HG03025 (cell line): ENCODE results near the gene ANKLE2.

Experiments used
- ATAC-seq: cut with Tn5 transposase; IDR thresholded peaks from one replicate; pipeline ENCODE4 v1.9.1; 2021; ENCODE audit warnings: mild to moderate bottlenecking, moderate library complexity; ENCODE audit not compliant: unreplicated experiment, low FRiP score

ANKLE2 gene

DNA sequence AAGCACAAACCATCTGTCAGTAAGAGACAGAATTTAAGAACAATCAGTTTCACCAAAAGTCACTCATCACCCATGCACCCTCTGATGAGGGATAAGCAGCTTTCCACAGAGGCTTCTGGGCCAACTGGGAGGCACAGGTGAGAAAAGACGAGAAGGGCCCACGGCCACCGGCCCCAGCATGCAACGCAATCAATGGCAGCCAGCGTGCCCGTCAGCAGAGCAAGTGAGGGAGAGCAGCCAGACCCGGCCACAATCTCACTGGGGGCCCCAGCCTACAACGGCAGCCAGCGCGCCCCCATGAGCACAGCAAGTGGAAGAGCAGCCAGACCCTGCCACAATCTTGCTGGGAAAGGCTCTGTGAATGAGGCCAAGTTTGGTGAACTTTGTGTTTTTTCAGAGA is 13.3 kb downstream of the ANKLE2 start:
- no peak for ATAC-seq

DNA sequence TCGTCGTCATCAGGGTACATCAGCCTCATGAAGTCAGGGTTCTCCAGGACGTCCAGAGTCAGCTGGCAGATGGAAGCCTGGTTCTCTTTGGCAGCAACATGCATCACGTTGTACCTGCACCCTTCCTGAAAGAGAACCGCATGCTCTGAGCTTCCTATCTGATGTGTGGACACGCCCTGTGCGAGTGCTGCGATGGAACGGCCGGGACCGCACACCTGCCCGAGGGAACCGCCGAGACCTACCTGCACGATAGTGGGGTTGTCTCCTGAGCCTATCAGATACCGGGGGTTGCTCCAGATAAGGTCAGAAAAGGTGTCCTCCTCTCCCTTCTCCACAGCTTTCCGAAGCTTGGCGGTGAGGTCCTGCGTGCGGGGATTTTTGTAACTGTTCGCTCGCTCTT is 13.7 kb downstream of the ANKLE2 start:
- no peak for ATAC-seq

DNA sequence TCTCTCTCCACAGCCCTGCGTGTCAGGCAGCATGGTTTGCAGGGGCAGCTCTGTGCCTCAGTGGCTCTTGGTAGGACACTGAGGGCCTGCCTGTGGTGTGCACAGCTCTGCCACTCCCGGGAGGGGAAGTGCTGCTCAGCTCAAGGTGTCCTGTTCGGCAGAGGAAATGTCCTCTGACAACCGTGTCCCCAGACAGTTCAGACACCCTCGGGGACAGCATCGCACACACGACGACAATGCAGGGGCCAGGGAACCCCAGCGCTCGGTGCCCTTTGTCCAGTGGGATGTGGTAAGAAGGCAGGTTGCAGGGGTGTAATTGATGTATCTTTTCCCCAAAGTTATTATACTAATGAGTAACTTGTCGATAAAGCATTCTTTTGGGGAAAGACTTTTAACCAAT is 14.2 kb downstream of the ANKLE2 start:
- ATAC-seq: no peak

DNA sequence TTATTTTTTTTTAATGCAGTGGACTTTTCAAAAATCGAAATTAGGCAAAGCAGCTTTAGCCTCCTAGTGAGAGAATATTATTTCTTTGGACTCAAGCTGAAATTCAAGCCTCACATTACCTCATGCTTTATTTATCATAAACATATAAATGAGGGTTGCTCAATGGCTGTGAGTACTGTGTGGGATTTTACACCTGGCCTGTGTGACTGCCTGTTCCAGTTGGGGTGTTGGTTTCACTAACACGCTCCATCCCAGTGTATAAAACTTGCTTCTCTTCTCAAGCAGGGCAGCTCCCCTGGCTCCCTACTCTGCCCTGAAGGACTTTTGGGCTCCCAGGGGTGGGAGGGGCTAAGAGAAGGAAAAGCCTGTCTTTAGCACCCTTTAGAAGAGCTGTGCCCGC is 15.0 kb downstream of the ANKLE2 start:
- ATAC-seq: no peak

DNA sequence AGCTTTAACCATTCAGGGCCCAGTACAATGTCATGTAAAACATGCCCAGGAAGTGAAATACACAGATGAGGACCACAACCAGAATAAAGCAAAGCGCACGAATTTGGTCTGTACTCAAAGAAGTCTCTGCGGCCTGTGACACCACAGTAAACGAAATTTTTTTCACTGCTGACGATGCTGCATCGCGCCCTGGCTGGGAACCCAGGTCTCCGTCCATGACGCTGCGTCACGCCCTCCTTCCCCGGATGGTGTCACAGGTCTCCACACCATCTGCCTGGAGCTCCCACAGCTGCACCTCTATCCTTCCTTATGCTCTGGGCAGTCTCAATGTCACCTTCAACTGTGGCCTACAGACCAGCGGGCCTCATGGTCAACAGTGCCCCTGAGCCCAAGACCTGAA is 17.8 kb downstream of the ANKLE2 start:
- ATAC-seq: no peak

DNA sequence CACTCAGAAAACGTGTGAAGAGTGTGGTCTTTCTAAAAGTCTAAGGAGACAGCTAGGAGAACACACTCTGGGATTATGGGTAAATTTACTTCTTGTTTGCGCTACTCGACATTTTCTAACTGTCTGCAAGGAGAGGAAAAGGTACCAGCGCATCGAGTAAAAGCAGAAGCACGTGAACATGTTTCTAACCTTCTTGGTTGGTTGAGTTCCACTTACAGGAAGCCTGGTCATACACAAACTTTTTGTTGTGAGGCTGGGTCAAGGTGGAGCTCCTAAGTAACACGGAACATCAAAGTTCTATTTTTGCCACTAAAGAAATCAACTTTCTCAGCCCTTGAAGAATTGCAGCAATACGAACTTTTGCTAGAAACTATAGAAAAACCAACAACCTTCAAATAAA is 20.0 kb downstream of the ANKLE2 start:
- no peak for ATAC-seq

DNA sequence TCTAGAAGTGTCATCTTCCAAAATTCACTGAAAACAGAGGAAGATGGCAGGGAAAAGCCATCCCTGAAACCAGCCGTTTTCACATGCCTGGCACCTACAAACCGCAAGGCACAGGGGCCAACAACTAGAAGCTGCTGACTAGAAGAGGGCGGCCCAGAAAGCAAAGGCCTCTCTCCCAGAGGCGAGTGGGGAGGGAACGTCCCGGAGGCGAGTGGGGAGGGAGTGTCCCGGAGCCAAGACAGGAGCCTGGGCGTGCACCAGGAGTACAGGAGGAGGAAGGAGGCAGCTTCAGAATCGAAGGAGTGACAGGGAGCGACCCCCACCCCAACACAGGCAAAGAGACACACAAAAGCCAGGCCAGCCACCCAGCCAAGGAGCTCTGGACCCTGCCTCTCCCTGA is 21.0 kb downstream of the ANKLE2 start:
- ATAC-seq: no peak

DNA sequence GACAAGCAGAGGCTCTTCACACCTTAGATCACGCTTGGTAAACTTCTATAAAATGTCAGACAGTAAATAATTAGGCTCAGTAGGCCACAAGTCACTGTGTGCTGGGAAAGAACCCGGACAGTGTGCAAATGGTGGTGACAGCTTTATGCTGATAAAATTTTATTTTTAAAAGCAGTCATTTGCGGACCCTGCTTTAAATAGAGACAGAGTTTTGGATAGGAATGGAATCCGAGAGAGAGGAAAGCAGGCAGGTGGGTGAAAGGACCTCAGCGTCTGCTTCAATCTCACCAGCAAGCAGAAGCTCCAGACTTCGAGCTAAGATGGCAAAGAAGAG is 21.4 kb downstream of the ANKLE2 start:
- no peak for ATAC-seq

DNA sequence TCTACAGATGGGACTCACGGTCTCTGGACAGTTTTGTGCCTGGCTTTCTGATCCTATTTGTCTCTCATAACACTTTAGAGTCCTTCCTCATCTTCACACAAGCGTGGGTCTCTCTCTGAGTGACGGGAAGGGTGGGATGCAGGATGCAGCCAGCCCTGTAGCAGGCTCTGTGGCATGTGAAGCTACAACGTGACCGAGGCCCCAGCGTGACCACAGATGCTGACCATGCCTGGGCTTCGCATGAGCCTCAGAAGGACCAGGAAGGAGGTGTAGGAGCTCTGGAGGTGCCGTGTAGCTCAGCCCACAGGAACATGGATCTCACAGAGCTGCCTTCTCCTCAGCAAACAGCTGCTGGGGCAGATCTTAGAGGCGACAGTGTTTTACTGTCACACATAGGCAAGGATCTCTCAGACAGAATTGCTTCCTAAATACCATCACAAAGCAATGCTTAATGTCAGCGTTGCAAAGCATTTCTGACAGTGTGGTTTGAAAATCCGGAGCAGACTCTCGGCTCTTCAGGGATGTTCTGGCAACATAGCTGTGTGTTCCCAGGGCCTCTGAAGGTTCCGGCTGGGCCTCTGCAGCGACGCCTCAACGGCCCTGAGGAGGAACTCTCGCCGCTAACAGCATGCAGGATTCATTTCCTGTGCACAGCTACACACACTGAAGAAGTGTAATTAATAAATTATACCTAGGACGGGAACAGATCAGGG is 21.9 kb downstream of the ANKLE2 start:
- no peak for ATAC-seq

DNA sequence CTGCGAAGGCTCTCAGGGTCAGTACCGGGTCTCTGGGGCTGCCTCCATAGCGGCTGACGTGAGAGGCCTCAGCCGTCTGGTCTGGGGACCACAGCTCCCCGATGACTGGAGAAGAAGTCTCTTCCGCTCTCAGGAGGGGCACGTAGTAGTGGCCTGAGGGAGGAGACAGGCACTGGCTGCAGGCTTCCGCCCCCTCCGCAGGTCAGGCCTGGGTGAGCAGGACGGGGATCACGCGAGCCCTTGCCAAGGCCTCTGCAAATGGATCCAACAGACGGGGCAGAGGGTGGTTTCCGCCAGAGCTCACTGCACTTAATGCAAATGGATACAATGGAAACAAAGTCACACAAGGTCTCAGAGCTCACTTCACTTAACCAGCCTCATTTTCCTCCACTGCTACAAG is 24.7 kb downstream of the ANKLE2 start:
- no peak for ATAC-seq

DNA sequence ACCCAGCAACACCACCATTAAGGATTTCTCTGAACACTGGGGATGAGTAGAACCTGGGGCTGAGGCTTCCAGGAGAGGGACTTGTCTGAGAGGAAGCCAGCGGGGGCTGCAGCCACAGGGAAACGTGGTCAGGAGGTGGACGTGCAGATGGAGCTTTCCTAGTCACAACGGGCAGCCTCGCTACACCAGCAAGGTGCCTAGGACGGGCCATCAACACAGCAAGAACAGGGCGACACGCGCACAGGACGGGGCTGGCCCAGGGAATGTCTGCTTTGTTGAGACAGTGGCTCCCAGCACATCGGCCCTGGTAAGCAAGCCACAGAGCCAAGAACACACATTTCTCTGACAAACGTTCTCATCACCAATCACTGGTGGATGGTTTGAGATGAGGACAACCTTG is 25.3 kb downstream of the ANKLE2 start:
- ATAC-seq: no peak

DNA sequence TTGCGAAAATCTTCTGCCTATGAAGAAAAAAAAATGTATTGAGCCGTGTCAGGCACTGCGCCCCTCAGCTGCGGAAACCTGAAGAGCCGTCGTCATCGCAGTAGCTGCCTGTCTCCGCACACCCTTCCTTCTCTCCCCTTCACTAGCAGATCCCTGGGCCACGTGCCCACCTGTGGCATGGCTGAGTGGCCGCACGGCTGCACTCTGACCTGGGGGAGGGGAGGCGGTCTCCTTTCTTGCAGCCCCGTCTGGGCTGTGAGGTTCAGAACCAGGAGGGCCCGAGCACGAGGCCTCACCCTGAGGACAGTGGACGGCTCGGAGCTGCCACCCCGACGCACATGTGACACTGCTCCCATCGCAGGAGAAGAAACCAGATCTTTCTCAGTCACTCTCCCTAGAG is 26.1 kb downstream of the ANKLE2 start:
- no peak for ATAC-seq

DNA sequence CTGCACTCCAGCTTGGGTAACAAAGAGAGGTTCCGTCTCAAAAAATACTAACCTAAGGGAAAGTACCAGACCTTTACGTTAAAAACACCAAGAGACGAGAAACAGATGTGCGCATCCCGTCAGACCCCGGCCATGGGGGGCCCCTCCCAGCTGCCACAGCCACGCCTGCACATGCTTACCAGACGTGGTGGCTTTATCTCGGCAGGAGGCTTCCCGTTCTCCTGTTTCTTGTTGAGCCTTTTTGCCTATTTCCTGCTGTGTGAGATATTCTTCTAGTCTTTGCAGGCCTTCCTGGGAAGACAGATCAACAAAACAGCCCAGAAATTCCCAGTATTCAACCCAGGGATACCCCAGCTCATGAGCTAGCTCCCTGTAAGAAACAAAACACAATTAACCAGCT is 27.4 kb downstream of the ANKLE2 start:
- ATAC-seq: no peak

DNA sequence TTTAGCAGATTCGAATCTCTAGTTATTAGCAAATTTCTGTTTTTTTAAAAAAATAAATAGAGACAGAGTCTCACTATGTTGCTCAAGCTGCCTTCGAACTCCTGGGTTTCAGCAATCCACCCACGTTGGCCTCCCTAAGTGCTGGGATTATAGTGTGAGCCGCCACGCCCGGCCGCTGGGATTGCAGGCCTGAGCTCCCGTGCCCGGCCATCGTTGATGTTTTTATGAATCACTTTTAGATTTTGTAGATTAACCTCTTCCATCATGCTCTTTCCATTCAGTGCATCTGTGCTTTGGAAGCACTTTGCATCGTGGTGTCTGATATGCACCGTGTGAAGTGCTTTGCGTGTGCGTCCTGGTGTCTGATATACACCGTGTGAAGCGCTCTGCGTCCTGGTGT is 30.1 kb downstream of the ANKLE2 start:
- ATAC-seq: no peak

DNA sequence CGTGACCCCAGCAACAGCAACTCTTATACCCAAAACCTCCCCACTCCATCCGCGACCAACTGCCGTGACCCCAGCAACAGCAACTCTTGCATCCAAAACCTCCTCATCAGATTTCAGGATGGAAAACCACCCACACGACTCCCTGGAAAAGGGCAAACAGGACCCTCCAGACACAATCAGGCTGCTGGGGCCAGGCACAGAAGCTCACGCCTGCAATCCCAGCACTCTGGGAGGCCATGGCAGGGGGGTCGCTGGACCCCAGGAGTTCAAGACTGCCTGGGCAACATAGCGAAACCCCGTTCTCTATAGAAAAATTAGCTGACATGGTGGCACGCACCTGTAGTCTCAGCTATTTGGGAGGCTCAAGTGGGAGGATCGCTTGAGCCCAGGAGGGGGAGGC is 31.3 kb downstream of the ANKLE2 start:
- no peak for ATAC-seq

DNA sequence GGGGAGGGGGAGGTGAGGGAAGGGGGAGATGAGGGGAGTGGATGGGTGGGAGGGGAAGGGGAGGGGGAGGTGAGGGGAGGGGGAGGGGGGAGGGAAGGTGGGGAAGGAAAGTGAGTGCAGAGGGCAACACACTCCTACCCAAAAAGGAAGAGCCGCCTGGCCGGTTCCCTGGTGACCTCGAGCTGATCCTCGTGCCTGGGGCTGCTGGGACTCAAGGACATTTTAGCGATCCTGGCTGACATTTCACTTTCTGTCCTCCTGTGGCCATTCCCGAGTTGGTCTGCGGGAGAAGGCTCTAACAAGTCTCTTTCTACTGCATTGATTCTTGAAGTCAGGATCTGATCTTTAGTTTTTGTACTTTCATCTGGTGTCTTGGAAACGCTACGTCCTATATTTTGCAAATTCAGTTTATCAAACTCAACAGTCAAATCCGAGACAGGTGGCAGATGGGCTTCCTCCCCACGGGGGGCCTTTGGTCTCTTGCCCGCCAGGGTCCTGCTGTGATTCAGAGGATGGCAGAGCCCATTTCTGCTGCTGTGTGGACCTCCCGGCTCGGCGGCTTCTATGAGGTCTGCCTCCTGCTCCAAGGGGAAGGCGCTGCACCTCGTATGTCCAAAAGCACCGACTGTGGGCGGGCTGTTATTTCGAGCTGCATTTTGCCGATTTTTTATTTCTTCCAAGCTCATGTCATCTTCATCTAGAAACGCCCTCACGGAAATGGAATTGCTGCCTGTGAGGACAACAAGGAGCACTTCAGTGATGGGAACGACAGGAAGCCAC is 31.9 kb downstream of the ANKLE2 start:
- ATAC-seq: no peak

DNA sequence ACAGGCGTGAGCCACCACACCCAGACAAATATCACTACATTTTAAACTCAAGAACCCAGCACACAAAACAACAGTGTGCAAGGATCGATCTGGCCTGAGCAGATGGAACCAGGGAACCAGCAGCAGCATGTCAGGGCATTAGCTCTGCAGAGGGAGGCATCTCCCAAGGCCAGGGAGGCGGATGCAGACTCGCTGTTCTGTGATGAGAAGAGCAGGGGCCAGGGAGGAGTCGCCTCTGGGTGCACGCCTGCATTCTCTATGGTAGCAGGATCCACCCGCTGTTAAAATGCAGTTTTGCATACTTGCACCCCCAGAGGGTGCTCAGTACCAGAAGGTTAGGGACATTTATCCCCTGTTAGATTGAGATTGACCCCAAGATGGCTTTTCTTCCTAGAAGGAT is 33.1 kb downstream of the ANKLE2 start:
- no peak for ATAC-seq

DNA sequence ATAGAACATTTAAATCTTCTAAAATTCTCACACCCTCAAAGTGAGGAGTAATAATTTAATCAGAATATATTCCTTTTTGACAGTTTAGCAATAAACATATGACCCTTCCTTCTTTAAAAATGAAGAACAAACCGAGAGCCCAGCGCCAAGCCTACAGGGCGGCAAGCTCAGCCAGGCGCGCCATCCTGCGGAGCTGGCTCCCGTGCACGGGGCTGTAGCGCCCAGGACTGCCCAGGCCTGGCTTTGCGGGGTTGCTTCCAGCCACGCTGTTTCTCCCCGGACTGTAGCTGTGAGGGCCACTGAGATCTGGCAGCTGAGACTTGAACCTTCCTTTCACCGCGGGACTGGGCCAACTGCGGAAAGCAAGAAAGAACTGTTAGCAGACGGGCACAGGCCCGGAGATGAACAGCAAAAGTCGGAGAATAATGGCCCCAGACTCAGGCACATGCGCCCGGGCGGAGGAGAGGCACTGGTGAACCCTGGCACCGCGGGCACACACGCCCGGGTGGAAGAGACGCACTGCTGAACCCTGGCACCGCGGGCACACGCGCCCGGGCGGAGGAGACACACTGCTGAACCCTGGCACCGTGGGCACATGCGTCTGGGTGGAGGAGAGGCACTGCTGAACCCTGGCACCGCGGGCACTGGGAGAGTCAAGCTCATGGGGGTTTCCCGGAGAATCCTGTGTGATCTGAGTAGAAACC is 34.4 kb downstream of the ANKLE2 start:
- ATAC-seq: no peak

DNA sequence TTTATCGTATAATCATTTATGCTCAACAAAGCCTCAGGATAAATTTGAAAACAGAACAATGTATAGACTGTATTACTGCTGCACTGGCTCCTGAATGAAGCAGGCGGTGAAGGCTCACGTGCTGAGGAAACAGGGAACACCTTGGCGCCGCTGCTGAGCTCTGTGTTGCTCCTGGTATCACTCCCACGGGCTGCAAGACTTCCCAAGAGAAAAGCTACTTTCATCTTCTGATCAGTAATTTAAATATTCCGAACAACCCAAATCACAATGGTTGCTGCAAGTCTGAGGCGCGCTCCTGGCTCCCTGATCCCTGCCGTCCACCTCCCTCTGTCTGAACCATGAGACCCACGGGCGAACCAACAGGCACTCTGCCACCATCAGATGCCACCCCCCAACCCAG is 35.2 kb downstream of the ANKLE2 start:
- no peak for ATAC-seq

DNA sequence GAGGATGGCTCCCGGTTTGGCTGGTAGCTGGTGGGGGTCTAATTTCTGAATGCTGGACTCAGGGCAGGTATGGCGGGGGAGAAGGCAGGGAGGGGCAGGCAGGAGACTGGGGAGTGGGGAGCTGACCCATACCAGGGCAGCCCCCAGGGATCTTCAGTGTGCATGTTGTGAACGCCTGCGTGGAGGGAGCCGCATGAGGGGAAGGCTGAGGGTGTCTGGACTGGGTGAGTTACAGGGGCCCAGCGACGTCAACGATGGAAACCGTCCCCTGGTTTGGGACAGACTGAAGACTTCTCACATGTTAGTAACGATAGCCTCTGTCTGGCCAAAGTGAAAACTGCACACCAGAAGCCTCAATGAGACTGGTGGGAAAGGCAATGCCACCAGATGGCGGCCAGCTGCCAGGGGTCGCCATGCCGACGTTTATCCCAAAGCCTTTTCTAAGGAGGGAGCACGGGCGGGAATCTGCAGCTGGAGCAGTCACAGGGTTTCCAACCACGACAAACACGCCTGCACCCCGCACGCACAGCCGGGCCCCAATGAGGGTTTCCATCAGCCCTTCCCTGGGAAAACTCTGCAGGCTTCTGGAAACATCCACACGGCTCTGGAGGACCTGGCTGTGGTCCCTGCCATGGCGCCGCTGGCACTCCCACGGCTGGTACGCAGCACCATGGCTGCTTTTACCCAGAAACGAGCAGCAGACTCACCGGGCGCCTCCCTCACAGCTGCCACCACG is 37.0 kb downstream of the ANKLE2 start:
- no peak for ATAC-seq

DNA sequence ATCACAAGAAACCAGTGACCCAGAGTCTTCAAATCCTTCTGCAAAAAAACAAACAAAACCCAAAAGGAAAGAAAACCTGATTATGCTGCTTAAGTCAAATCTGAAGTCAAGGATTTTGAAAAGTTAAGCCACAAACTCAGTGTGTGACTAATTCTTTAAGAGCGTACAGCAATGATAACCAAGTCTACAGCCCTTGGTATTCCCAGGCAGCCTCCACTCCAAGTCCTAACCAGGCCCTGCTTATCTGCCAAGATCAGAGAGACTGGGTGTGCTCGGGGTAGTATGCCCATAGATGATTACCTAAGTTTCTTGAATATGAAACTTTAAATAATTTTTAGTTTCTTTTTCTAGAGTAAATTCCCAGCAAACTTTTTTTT is 37.9 kb downstream of the ANKLE2 start:
- ATAC-seq: no peak
